HG03521 (cell line): ENCODE measurements around the gene PDIA6.
"Not testable (repeated sequence)": the region's sequence is repeated elsewhere in the genome, so short reads cannot be mapped to it uniquely, and the experiment has no call there.

Source experiments
- ATAC-seq: cut with Tn5 transposase; IDR thresholded peaks from one replicate; pipeline ENCODE4 v1.9.1; 2021; ENCODE audit warnings: mild to moderate bottlenecking, moderate library complexity; ENCODE audit not compliant: unreplicated experiment

Gene PDIA6

DNA sequence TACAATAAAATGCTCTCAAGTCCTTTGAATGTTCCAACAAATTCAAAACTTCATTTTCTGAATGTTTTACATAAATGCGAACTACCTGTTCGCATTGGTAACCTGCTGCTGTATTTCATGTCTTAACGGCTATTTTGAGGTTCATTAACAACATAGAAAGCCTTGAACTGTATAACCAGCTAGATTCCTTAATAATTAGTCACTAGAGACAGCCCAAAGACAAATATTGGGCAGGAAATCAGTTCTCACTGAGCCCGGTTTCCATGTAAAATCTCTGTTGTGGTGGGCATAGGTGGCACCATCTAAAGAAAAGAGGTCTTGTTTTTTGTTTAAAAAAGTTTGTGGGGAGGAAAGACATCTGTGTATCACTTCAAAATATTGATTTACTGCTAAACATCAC, 29.2 kb downstream of the PDIA6 start:
- no peak for ATAC-seq

DNA sequence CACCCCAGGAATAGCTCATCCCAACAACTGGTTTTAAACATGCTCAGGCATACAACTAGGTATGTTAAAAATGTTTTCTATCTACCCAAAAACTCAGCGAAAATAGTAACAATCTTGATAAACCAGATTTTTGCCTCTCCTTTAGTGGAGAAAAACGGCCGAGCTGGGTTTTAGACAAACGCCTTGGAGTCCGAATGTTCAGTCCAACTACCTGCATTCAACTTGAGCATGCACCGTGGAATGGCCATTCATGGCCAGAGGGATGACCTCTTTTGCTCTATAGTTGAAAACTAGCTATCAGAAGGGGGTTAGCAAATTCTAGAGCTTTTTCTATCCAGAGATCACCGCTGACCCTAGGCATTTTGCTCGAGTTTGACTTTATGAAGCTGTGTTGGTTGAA, 30.8 kb downstream of the PDIA6 start:
- no peak for ATAC-seq

DNA sequence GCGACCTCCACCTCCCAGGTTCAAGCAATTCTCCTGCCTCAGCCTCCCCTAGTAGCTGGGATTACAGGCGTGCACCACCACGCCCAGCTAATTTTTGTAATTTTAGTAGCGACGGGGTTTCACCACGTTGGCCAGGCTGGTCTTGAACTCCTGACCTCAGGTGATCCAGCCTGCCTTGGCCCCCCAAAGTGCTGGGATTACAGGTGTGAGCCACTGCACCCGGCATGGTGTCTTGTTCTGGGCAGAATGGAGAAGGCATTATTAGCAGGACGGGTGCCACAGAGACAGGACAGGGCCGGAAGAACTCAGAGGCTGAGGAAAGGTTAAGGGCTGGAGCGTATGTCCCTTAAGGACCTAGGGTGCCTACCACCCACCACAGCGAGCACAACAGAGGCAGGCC, 31.8 kb downstream of the PDIA6 start:
- ATAC-seq, result not testable (repeated sequence)

DNA sequence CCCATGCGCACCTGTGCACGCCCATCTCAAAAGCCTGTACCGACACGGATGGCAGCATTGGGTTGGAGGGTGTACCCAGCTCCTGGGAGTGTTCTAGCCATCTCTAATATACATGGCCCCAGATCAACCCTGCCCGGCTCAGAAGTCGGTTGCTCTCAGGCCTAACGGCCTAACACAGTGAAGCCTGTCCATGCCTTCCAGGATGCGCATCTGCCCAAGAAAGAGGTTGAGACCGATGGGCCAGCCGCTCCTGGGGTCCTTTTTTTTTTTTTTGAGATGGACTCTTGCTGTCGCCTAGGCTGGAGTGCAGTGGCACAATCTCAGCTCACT, 32.1 kb downstream of the PDIA6 start:
- no peak for ATAC-seq

DNA sequence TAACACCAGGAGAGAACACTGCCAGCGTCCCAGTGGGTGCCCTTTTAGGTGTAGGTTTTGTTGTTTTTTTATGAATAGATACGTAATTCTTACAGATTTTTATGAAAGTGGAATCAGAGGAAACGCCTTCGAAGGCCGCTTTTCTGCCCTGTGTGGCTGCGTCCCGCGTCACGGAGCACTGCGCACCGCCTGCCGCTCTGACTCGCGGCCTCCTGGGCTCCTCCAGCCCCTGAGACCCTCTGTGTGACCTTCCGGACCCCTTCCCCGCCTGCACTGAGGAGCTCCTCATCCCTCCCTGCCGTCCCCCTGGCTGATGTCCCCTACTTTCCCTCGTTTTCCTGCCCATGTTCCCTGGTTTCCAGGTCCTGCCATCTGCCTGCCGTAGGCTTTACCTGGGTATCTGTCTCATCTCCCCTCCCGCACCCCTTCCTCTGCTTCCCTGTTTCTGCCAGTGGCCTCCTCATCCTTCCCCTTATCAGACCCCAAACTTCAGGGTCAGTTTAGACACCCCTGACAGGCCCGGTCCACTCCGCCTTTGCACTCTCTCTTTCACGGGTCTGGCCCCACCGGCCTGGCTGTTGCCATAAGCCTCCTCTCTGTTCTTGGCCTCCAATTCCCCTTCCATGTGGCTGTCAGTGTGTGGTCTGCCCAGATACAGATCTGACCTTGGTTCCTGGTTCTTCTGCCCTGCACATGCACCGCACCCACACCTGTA, 32.7 kb downstream of the PDIA6 start:
- ATAC-seq, result no peak

DNA sequence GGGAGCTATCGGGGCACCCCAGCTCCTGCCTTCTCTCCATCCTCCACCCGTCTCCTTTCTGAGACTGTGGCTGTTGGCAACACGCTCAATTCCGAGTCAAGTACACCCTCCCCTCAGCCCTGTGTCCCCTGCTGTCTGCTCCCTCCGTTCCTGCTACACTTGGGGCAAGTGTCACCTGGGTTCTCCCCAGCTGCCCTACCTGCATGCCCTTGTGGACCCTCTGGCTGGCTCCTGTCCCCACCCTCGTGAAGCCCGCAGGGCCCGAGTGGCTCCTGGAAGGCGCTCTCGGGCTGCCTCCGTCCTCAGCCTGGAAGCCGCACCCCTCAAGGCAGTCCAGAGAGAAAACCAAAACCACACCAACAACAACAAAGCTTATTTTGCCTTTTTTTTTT, 33.9 kb downstream of the PDIA6 start:
- ATAC-seq, result no peak

DNA sequence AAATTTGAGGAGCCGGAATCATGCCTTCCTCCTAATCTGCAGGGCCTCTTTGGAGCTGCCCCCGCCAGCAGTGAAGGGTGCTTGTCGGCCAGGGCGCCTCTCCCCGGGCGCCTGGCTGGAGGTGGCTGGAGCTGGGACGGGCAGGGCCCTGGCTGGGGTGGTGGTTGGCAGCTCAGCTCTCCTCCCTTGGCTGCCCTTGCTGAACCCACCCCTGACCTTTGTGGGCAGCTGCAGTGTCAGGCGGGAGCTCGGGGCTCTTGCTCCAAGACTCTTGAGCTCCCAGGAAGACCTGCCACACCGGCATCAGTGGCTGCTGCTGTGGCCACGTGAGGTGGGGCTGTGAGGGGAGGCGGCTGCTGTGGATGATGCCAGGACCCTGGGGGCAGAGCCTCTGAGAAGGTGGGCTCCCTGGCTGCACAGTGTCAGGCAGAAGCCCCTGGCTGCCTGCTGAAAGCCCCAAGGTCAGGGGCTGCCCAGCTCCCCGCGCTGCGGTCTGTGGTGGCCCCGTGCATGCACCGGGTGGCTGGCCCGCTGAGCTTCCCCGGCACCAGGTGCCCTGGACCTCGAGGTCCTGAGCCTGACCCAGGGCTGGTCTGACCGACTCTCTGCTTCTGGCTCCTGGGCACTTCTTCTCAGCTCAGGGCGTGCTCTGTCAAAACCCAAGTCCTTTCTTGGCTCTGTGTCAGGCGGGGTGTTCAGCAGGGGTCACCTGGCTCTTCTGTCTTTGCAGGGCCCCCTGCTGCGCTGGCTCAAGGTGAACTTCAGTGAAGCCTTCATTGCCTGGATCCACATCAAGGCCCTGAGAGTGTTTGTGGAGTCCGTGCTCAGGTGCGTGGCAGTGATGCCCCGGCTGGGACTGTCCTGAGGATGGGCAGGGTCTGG, 34.5 kb downstream of the PDIA6 start:
- no peak for ATAC-seq

DNA sequence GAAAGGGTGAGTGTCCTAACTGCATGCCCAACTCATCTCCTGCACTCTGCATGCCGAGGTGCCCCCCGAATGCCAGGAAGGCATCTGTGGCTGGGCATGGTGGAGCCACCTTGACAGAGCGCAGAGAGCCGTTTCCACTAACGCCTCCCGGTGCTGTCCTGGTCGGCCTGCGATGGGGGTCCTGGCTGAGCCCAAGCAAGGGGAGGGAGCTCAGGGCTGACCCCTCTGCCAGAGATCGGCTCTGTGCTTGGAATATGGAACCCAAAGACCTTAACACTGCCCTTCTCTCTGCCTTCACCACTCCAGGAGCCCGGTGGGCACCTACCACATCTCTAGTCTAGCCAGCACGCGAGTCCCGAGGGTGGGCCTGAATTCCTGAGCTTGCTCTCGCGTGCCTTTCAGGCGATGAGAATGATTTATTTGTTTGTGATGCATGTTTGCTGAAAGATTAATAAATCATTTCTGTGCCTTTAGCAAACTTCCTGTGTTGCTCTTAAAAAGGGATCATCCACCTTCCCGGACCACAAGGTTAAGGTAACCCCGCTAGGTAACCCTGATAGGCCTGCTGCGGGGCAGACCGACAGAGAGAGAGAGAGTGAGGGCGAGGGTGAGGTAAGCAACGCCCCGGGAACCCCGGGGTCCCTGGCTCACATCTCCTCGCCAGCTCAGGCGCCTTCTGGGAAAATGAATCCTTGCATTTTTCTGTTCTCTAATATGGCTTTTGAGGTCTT, 35.3 kb downstream of the PDIA6 start:
- ATAC-seq, result no peak

DNA sequence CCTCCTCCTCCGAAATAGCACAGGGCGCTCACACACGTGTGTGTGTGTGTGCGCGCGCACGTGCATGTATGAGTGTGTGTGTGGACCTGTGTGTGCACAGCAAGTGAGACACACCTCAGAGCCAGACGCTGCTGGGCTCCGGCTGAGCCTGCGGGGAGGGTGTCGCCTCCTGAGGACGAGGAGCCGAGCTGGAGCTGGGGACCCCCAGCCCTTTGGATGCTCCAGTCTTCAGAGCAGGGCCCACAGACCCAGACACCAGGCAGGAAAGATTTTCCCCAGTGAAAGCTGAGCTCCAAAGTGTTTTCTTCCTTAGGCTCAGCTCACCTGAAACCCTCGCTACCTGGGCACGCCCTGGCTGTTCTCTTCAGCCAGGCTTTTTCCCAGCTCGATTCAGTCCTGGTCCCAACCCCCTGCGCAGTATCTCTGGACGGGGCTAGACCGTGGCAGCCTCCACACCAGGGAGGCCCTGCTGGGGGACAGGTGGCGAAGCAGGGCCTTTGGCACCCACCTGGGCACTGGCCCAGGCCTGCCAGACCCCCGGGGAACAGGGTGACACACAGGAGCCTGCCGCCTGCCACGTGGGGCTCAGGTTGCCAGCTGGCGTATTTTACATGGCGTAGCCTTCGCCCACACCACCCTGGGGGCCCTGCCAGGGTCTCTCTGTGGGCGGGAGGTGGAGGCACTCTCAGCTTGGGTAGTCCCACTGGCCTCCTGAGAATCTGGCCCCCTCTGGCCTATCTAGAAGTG, 36.2 kb downstream of the PDIA6 start:
- no peak for ATAC-seq

DNA sequence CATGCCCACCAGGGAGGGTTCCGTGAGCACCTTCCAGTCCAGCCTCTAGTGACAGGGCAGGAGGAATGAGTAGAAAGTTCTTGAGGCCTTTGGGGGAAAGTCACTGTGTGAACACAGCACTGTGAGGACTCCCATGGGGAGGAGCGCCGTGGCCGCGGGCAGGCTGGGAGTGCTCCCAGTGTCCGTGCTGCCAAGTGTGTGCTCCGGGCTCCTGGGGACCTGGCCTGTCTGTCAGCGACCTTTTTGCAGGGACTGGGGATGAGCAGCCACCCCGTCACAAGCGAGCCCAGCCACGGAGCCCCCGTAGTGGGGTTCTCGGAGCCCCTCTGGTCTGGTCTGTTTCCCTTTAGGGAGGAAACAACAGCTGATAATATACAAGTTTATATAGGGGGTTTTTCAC, 36.8 kb downstream of the PDIA6 start:
- no peak for ATAC-seq

DNA sequence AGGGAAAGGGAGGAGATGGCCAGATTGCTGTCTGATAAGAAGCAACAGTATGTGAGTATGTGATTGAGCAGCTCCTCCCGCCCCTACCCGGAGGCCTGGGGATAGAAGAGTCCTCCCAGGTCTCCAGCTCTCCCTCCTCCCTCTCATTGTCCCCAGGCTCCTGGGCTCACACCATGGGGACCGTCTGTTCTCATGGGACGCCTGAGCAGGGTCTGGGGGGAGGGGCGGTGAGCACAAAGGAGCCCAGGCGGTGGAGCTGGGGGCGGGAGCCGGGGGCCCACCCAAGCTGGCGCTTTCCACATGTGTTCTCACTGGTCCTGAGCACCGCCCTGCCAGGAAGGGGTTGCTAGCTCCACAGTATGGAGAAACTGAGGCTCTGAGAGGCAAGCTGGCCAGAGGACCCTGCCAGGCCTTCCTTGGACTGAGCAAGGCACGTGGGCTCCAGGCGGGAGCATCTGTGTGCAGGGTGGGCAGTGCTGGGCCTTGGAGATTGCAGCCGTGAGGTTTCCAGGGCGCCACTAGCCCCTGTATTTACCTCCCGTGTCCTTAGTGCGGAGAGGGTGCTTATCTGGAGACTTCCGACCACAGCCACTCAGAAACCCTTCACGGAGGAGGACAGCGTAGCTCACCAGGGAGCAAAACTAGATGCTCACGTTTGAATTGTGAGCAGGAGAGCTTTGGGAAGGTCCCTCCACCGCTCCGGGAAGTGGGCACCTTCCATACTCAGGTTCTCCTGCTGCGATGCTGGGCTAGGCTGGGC, 37.4 kb downstream of the PDIA6 start:
- no peak for ATAC-seq

DNA sequence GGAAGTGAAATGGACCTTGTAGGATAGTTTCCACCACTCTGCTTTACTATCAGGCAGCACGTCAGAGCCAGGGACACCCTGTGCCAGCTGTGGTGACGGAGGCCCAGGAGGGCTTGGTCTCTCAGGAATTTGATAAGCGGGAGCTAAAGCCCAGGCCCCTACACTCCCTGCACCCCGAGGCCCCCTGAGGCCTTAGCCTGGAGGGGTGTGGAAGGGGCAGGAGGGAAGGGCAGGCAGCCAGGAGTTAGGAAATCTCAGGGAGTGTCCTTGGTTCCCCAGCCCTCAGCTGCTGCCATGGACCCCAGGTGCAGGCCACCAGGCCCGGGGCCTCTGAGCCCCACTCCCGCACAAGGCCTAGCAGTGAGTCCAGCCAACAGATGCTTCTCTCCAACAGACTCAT, 38.2 kb downstream of the PDIA6 start:
- no peak for ATAC-seq

DNA sequence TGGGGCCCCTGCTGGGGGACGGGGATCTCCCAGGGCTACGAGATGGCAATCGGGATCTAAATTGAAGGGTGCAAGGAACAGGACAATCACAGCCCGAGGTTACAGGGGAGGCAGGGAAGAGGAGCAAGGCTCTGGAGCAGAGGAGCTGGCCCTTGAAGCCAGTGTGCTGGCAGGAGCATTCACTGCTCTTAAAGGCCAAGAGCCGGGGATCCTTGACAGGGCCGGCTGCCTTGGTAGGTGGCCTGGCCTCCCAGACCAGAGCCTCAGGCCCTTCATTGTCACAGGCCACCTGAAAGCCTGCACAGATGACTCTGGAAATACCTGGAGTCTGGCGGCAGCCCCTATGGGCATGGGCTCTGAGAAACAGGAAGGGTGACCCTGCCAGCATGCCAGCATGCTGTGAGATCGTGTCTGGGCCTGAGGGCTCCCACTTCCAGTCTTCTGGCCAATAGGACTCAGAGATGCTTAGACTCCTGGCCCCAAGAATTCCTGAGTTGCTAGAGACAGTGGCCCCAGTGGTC, 38.7 kb downstream of the PDIA6 start:
- no peak for ATAC-seq

DNA sequence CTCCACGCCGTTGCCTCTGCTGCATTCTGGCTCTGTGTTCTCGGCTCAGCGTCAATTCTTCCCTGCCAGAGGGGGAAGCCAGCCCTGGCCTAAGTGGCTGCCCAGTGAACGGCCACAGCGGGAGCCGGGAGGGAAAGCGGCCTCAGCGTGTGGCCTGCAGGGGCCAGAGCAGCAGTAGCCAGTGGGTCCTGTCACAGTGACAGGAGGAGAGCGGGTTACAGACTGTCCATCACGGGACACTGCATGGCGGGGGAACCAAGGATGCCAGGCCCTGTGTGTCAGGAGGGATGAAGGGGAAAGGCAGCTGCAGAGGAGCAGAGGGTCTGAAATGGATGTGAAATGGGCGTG, 39.7 kb downstream of the PDIA6 start:
- ATAC-seq, result no peak

DNA sequence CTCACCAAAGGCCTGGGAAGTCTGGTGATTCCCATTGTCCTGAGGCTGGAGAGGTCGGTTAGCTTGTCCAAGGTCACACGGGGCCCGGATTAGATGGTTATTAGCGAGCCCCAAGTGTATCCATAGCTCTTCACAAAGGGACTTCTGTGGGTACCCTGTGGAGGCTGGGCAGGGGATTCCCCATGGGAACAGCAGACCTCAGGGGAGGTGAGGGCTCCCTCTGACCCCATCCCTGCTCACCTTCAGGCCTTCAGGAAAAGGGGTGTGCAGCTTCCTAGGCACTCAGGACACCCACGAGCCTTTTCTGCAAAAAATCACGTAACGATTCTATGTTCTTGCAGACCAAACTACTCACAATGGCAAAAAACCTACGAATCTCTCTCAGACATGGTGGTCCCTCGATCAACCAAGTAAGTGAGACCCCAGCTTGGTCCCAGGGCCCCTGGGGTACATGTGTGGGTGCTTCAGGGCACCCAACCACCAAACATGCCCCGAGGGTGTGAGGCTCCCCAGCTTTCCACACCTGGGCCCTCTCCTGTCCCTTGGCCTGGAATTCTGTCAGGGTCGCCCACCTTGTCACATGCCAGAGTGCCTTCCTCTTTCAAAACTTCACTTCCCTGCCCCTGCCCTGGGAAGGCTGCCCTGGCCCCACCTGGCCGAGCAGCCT, 40.3 kb downstream of the PDIA6 start:
- ATAC-seq, result no peak

DNA sequence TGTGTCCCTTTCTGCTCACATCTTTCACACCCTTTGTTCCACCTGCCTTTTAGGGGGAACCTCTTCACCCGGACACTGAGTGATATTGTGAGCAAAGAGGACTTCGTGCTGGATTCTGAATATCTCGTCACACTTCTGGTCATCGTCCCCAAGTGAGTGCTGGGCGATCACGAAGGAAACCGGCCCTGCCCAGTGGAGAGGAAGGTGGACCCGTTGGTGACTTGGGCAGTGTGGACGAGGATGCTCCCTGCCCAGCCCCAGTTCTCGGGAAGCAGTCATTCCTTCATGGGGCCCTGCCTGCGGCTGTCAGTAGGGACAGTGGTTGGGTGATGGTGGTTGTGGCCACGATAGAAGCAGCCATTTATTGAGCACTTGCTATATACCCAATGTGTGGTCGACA, 40.8 kb downstream of the PDIA6 start:
- ATAC-seq, result no peak

DNA sequence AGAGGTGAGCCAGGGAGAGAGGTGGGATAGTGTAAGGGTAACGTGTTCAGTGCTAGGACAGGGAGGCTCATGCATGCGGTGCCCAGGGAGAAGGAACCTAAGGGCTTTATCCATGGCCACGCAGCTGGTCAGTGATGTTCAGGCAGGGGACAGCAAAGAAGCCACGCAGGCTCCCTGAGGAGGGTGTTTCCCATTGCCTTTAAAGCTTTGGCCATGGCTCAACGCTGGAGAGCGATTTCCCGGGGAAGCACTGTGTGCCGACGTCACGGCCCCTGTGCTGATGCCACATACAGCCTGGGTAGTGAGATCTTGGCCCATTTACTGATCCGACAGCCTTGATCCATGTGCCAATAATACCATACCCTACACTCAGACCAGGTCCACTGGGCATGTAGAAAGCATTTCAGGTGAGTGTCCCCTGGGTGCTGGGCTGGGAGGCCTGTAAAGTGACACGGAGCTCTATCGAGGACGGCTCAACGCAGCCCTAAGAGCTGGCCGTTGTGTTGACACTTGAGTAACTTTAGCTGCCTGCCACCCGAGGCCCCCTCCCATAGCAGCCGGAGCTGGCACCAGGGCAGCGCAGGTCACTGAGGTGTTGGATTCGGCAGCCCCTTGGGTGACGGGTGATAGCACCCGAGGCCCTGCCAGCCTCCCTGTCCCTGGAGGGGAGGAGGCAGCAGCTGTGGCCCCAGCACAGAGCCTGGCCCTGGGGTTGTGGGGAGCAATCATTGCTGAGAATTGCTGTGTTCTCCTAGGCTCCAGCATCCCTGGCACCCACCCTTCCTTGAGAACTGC, 41.4 kb downstream of the PDIA6 start:
- ATAC-seq, result no peak

DNA sequence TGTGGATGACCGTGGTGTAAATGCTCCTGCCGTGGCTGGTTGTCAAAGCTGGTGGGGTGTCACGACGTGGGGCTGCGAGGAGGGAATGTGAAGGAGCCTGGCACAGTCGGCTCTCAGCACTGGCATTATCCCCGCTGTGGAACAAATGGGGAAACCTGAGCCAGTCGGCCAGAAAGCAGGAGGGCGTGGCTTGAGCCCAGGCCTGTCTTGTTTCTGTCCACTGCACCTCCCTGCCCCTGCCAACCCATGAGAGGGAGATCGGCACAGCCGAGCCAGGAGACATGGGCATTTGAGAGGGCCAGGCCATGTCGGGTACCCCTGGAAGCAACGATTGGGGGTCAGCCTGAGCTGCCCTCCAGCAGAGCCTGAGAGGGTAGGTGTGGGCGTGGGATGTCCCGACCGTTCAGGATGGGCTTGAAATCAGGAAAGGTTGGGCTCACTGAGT, 44.5 kb downstream of the PDIA6 start:
- ATAC-seq, result no peak

DNA sequence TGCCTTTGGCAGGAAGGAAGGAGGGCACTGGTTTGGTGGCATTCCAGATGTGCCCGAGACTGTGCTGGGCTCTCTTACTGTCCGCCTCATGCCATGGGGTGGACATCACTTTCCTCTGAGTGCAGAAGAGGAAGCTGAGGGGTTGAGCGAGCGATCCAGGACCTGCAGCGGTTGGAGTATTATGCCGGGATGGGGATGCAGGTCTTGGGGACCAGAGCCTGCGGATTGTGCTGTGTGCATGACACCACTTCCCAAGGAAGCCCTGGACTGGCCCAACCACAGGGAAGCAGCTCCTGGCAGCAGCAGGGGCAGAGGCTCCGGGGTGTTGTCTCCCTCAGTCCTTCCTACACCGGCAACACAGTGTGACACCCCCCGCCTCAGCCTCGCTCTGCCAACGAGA, 46.7 kb downstream of the PDIA6 start:
- ATAC-seq, result no peak
